Renal cortical epithelial cell (primary cell): Measurements from ENCODE around the gene ZNF318. TPM values are rescaled to one million over a fixed set of nuclear protein-coding genes. Genes with fewer than 3 reads are reported as not detected.

Source experiments
- DNase-seq: peaks from one replicate; pipeline ENCODE4 v3.0.0-alpha.2; 2011; ENCODE audit warnings: low read depth
- total RNA-seq: library from RNA; depleted of rRNA; stranded (reverse); fragments of >200 nt; gene quantifications from 2 replicates; pipeline ENCODE4 v1.2.3, GENCODE V29; 2014

Gene ZNF318
- total RNA-seq, 1 donor from 2014 or later: 11.6 TPM

GRCh38 chr6:43299338-43300293, 69.8 kb downstream of the ZNF318 start:
- DNase-seq: no peak

DNA sequence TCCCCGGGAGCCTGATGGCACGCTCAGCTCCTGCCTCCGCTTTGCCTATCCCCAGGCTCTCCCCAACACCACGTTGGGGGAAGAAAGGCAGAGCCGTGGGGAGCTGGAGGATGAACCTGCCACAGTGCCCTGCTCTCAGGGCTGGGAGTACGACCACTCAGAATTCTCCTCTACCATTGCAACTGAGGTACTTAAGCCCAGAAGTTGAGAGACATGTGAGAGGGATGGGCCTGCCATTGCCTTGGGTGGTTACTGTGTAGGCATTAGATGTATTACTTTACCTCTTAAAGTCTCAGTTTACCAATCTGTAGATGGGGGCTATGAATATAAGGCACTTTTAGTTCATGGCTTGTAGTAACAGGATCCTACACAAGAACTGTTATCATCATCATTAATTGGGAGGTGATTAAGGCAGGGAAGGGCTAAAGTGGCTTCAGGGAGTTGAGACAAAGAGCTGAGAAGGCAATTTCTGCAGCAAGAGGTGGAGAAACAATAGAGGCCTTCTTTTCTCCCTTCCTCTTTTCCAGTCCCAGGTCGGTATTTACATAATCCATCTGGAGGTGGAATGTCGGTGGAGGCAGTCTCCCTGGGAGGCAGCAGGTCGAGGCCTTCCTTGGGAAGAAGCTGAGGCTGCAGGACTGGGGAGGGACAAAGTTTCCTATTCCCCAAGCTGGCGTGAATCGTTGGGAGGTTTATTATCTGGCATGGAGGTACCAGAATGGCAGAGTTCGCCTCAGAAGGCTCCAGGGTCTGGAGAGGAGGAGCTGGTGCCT, 70.7 kb downstream of the ZNF318 start:
- no peak for DNase-seq

DNA sequence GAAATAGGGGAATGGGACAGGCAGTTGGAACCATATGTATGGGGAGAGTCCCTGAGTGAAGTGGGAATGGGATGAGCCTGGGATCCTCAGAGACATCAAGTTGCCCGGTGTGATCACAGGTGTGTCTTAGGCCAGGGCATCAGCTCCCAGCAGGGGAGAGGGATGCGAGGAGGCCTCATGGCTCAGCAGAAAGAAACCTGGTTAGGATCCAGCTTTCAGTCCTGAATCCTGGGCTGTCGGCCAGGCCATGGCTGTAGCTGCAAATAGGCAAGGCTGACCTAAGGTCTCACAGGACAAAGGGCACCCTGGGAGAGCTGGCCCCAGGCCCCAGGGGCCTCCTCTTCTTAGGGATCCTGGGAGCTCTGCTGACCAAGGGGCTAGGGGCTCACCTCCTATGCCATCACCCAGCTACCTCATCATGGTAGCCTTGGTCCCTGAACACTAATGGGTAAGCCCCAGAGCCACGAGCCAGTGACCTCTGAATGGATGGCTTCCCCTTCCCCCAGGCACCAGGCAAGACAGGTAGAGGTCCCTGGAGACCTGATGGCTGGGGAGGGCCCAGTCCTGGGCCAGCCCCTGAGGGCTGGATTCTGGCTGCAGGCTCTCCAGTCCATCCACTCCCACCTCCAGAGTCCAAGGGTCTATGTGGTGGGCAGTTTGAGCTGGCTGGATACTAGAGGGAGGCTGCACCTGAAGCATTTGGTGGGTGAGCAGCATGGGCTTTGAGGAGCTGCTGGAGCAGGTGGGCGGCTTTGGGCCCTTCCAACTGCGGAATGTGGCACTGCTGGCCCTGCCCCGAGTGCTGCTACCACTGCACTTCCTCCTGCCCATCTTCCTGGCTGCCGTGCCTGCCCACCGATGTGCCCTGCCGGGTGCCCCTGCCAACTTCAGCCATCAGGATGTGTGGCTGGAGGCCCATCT, 71.5 kb downstream of the ZNF318 start, which contains the start of gene SLC22A7:
SLC22A7 (plus strand) TSS at position 617 of the 921 bp plus-strand sequence; CDS start at position 716, 99 bp downstream.
- DNase-seq: no peak

DNA sequence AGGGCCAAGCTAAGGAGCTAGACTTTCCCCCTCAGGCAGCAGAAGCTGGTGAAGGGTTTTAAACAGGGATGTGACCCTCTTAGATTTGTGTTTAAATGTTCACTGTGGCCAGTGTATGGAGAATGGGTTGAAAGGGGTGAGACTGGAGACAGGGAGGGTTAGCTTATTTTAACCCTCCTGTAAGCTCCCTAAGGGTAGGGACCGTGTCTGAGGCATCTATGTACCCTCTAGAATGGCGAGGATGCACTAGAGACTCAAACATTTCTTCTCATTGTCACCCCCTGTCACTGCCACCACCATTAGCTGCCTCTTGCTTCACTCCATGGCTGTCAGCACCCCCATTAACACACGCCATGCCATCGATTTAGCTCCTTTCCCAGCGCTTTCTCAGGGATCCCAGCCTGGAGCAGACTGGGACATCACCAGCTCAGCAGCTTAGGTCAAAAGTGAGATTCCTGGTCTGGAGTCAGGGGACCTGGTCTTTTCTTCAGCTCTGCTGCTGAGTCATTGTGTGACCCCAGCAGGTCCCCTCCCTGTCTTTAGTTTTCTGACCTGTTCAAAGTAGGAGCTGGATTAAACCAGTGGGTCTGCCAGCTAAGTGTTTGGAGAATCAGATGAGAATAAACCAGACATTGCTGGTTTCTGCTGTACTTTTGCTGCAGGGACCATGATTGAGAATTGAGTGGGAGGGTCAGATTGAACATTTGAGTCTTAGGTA, 72.5 kb downstream of the ZNF318 start:
- DNase-seq: peak; percentile 66

GRCh38 chr6:43295456-43295855, 74.0 kb downstream of the ZNF318 start:
- peak; percentile 9 for DNase-seq

DNA sequence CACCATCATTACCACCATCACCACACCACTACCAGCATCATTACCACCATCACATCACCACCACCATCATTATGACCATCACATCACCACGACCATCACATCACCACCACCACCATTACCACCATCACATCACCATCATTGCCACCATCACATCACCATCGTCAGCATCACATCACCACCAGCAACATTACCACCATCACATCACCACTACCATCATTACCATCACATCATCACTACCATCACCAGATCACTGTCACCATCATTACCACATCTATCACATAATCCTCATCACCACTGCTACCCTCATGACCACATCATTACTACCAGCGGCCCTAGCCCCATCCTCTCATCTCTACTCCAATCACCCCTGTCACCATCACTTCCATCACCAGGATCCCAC, 74.9 kb downstream of the ZNF318 start:
- no peak for DNase-seq

DNA sequence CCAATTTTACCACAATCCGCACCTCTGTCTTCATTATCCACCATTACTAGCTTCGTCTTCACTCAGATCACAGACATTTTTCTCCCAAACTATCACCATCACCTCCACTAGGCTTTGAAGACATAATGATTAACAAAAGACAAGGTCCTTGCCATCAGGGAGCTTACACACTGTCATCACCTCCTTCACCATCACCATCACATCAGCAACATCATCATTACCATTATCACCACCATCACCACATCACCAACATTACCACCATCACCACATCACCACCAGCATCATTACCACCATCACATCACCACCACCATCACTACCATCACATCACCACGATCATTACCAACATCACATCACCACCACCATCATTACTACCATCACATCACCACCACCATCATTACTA, 75.7 kb downstream of the ZNF318 start:
- DNase-seq: no peak

DNA sequence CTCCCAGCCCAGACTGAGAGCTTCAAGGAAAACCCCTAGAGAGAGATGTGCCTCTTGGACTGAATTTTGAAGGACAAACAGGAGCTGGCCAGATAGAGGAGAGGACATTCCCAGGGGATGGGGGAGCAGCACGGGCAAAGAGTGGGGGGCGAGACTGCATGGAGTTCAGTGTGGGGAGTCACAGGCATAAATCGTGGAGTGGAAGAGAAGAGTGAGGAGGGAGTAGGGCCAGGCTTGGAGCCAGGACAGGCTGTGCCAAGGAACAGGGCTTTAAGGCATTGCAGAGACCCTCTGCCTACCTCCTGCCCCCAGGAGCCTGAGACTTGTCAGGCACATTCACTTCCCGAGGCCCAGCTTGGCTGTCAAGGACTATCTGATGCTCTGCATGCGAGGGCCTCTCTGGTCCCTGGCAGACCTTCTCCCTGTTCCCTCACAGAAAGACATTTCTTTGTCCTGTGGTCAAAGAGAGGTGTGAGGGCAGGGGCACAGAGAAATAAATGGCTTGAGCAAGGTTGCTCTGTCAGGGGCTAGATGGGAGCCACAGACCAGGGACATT, 76.6 kb downstream of the ZNF318 start:
- no peak for DNase-seq

- no peak for DNase-seq
These were observed 77.1 kb downstream of the ZNF318 start for GRCh38 chr6:43292341-43292740.

DNA sequence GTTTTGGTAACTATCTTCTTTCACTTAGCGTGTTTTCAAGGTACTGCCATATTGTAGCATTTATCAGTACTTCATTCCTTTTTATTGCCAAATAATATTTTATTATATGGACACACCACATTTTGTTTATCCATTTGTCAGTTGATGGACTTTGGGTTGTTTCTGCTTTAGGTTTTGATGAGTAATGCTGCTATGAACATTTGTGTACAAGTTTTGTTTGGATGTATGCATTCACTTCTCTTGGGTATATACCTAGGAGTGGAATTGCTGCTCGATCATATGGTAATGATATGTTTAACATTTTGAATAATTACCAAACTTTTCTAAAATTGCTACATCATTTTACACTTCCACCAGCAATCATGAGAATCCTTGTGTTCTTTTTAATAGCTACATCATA, 77.7 kb downstream of the ZNF318 start:
- no peak for DNase-seq

DNA sequence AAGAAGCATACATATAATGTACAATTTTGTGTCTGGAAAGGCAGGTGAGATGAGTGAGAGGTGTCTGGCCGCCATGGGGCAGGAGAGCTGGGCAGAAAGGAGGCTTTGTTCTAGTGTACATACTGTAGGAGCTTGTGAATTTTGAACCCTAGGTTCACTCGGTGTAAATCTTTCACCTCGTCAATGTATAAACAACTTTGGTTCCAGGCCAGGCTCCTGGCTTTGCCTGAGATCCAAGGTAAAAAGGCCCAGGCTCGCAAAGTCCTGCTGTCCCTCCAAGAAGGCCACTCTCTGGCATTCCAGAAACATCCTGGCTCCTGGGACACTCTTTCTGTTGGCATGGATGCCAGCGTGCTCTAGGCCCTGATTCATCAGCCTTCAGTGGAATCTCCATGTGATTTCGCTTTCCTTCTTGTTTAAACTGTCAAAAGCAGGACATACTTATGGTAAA, 78.5 kb downstream of the ZNF318 start:
- no peak for DNase-seq

DNA sequence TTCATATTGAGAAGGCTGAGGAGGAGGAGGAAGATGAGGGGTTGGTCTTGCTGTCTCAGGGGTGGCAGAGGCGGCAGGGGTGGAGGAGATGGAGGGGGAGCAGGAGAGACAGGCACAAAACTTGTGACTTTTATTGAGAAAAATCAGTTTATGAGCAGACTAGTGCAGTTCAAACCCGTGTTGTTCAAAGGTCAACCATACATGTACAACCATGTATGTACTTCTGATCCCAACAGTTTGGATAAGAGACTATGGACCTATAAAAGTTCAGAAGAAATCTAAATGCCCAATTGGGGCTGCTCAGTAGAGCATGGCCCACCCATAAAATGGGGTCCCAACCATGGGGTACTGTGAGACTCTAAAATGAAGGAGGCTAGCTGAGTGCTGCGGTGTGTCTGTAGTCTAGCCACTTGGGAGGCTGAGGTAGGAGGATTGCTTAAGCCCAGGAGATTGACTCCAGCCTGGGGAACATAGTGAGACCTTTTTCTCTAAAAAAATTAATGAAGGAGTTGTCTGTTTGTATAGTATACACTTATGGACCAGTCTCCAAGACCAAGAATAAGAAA, 79.0 kb downstream of the ZNF318 start:
- DNase-seq: no peak

DNA sequence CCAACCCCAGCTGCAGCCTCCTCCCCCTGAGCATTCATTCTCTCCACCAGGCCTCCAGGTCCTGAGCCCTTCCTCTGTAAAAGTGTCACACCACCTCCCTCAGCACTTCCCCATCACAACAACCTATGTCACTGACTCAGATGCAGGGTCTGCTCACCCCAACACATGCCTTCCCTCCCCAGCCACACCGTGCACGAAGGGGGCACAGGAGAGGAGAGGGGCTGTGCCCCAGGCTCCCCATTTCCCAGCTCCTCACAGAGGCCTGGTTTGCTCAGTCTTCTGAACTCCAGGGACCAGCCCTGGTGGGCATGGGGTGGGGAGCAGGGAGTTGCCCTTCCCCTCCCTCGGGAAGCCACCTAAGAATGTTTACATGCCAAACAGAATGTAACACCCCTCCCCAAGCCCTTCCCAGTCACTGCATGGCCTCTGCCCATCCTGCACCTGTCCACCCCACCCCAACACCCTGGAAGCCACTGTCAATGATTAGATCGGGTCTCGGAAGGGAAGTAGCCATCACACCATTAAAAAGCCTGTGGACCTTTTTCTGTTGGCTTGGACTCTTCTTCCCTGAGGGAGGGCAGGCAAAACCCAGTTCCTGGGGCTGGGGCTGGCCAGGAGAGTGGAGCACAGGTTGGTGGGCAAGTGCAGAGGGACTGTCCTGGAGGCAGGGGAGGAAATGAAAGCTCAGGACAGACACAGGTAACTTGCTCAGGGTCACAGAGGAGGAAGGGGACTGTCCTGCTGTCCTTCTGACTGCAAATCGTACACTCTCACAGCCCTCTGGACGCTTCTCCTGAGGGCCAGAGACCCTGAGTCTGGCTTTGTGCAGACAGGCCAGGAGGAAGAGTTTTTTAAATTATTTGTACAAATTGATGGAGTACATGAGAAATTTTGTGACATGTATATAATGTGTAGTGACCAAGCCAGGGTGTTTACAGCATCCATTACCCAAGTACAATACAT, 81.4 kb downstream of the ZNF318 start:
- DNase-seq: no peak

DNA sequence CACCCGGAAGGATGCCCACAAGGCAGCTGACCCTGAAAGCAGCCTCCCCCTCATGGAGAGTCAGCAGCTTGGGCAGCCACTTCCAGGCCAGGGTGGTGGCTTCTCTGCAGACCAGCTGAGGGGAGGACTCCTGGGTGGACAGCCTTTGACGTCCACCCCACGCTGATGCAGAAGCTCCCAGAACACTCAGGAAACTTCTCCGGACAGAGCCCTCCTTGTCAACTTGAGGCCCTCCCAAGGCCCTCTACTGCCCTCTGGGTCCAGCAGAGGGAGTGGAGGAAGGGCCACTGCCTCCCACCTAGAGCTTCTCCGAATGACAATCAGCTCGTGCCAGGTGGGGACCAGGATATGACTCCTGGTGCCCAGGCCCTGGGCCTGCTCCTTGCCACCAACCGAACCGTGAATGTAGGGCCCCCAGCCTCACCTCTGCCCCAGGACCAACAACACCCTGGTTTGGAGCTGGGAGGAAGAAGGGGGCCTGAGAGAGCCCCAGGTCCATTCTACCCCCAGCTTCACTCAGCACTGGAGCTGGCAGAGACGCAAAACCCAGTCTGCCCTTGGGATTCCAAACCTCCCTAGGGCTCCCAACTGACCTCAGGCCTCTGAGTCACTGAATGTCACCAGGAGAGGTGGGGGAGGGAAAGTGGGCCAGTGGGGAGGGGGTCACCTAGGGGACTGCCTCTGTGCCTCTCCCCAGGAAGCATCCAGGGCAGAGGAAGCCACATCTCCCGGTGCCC, 82.3 kb downstream of the ZNF318 start:
- no peak for DNase-seq

- no peak for DNase-seq
These were observed 82.9 kb downstream of the ZNF318 start for GRCh38 chr6:43286456-43286979.
